Suprapubic skin (tissue), 4 donors: ENCODE measurements around the gene FAM222A. TPM values are rescaled to one million over a fixed set of nuclear protein-coding genes. Genes with fewer than 3 reads are reported as not detected.

Experiments used
- DNase-seq, 2 donors: peaks; one replicate each; pipeline ENCODE4 v3.0.0-alpha.2; 2019; ENCODE audit warnings: low spot score in 2 of 2
- H3K27ac ChIP-seq: fragments of 200-600 bp; sonication (generic); one replicate; pipeline ENCODE4 v1.5.1; 2019
- H3K27me3 ChIP-seq: fragments of 200-600 bp; sonication (generic); one replicate; pipeline ENCODE4 v1.5.1; 2019
- H3K36me3 ChIP-seq: fragments of 200-600 bp; sonication (generic); one replicate; pipeline ENCODE4 v1.5.1; 2019
- H3K4me1 ChIP-seq: fragments of 200-600 bp; sonication (generic); one replicate; pipeline ENCODE4 v1.5.1; 2019
- H3K4me3 ChIP-seq: fragments of 200-600 bp; sonication (generic); one replicate; pipeline ENCODE4 v1.5.1; 2019; ENCODE audit warnings: mild to moderate bottlenecking
- H3K9me3 ChIP-seq: fragments of 200-600 bp; sonication (generic); one replicate; pipeline ENCODE4 v1.5.1; 2019
- CTCF ChIP-seq, 2 donors: fragments of 200-600 bp in 1 of 2; fragments of 450-650 bp in 1 of 2; sonication (generic) in 1 of 2; IDR thresholded peaks; one replicate each; pipeline ENCODE4 v1.5.1; 2016 to 2019; ENCODE audit warnings: antibody characterized with exemption in 2 of 2, mild to moderate bottlenecking in 1 of 2, moderate library complexity in 1 of 2
- EP300 ChIP-seq: sonication (generic); formaldehyde crosslinking; IDR thresholded peaks from one replicate; pipeline ENCODE4 v1.6.1; 2017; ENCODE audit warnings: antibody characterized with exemption
- POLR2A ChIP-seq, 2 donors: fragments of 450-650 bp; IDR thresholded peaks; one replicate each; pipeline ENCODE4 v1.6.1; 2017; ENCODE audit warnings: antibody characterized with exemption in 2 of 2, mild to moderate bottlenecking in 2 of 2, moderate library complexity in 2 of 2
- POLR2AphosphoS5 ChIP-seq, 3 donors: sonication (generic); formaldehyde crosslinking; IDR thresholded peaks; one replicate each; pipeline ENCODE4 v1.6.1; 2017; ENCODE audit warnings: antibody characterized with exemption in 3 of 3
- WGBS: methylation state at CpG from one replicate; pipeline ENCODE4 v1.1.5; 2018; 5-methylcytosine and 5-hydroxymethylcytosine counted together
- total RNA-seq, 4 donors: library from RNA; depleted of rRNA; stranded (reverse); fragments of >200 nt; gene quantifications; one replicate each; pipeline ENCODE4 v1.1.0, GENCODE V29; 2016

Gene FAM222A
- total RNA-seq, 4 donors from 2014 or later, result 3.9 to 8.5 (median 6.6) TPM

DNA sequence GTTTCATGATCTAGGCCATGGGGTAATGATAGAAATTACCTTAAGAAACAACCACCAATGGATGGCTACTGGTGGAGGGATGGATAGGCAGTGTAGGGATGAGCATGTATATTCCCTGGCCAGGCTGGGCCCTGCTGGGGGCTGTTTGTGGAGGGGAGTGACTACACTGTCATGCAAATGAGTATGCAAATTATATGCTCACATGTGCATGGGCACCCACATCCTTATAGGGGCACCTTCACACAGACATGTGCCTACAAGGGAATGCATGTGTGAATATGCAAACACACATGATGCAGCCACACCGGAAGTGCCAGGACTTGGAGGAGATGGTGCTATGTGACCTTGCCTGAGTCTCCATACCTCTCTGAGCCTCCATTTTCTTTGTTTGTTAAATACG lies 39.7 kb upstream of the FAM222A start:
- no peak for TF ChIP-seq CTCF (IDR thresholded peaks at IDR 0.05)
- no peak for TF ChIP-seq POLR2AphosphoS5 (IDR thresholded peaks at IDR 0.05)
- TF ChIP-seq POLR2A (IDR thresholded peaks at IDR 0.05), result no peak
- TF ChIP-seq EP300, result no peak
- Histone ChIP-seq H3K27ac (no peak overlapping the region), H3K4me3 (no peak overlapping the region), H3K27me3 (peaks cover 27% of the 10 kb centered on the region), H3K9me3 (no peaks in the 10 kb centered on the region), H3K4me1 (no peaks in the 10 kb centered on the region), H3K36me3 (no peaks in the 10 kb centered on the region)
- WGBS, result 70% methylated on average over 2 of the region's 2 CpGs
- no peak for DNase-seq

DNA sequence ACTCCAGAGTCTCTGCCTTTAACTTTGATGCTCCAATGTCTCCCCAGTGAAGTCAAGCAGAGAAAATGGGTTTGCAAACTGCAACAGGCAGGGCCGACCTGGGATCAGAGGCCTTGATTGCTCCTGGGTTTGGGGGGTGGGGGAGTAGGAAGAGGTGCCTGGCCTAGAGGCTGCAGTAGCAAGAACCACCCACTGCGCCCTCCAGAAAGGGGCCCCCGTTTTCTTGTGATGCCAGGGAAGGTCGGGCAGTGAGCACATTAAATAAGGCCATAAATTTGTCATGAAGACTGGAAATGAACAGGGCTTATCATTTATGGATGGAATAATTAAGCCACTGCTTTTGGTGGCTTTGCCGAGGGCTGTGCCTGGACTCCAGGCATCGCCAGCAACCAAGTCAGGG lies 38.2 kb upstream of the FAM222A start:
- no peaks in the 10 kb centered on the region for H3K9me3 ChIP-seq
- WGBS, result 62% methylated on average over 6 of the region's 6 CpGs
- DNase-seq, result no peak
- H3K36me3 ChIP-seq, result no peaks in the 10 kb centered on the region
- peaks cover under 1% of the 10 kb centered on the region for H3K4me1 ChIP-seq
- TF ChIP-seq EP300 (no peak), CTCF (IDR thresholded peaks at IDR 0.05) (no peak), POLR2A (IDR thresholded peaks at IDR 0.05) (no peak), POLR2AphosphoS5 (IDR thresholded peaks at IDR 0.05) (no peak)
- H3K4me3 ChIP-seq, result no peak overlapping the region
- H3K27ac ChIP-seq, result no peak overlapping the region
- peaks cover 11% of the 10 kb centered on the region for H3K27me3 ChIP-seq

GRCh38 chr12:109677279-109677691 lies 36.3 kb upstream of the FAM222A start:
- no peaks in the 10 kb centered on the region for H3K36me3 ChIP-seq
- no peak overlapping the region for H3K4me3 ChIP-seq
- no peaks in the 10 kb centered on the region for H3K9me3 ChIP-seq
- DNase-seq, result no peak
- TF ChIP-seq POLR2A (IDR thresholded peaks at IDR 0.05) (no peak), POLR2AphosphoS5 (IDR thresholded peaks at IDR 0.05) (no peak), EP300 (no peak), CTCF (IDR thresholded peaks at IDR 0.05) (no peak)
- 45% methylated on average over 12 of the region's 12 CpGs for WGBS
- peaks cover 8% of the 10 kb centered on the region for H3K4me1 ChIP-seq
- H3K27ac ChIP-seq, result no peak overlapping the region
- peaks cover 3% of the 10 kb centered on the region for H3K27me3 ChIP-seq

- TF ChIP-seq EP300 (no peak), POLR2A (IDR thresholded peaks at IDR 0.05) (no peak), CTCF (IDR thresholded peaks at IDR 0.05) (no peak), POLR2AphosphoS5 (IDR thresholded peaks at IDR 0.05) (no peak)
- no peaks in the 10 kb centered on the region for H3K36me3 ChIP-seq
- H3K4me3 ChIP-seq, result no peak overlapping the region
- no peak for DNase-seq
- no peak overlapping the region for H3K27ac ChIP-seq
- WGBS, result 26% methylated on average over 5 of the region's 7 CpGs
- peaks cover 8% of the 10 kb centered on the region for H3K4me1 ChIP-seq
- H3K9me3 ChIP-seq, result no peaks in the 10 kb centered on the region
- H3K27me3 ChIP-seq, result peaks cover 3% of the 10 kb centered on the region
These were observed 34.9 kb upstream of the FAM222A start for GRCh38 chr12:109678719-109679118.

- H3K4me1 ChIP-seq, result peaks cover 8% of the 10 kb centered on the region
- H3K36me3 ChIP-seq, result no peaks in the 10 kb centered on the region
- H3K4me3 ChIP-seq, result no peak overlapping the region
- no peaks in the 10 kb centered on the region for H3K9me3 ChIP-seq
- H3K27me3 ChIP-seq, result peaks cover 3% of the 10 kb centered on the region
- no peak for DNase-seq
- no peak overlapping the region for H3K27ac ChIP-seq
- 42% methylated on average over 4 of the region's 8 CpGs for WGBS
- TF ChIP-seq EP300, result no peak
- no peak for TF ChIP-seq POLR2AphosphoS5 (IDR thresholded peaks at IDR 0.05)
- TF ChIP-seq CTCF (IDR thresholded peaks at IDR 0.05), result no peak
- TF ChIP-seq POLR2A (IDR thresholded peaks at IDR 0.05), result no peak
These were observed 33.9 kb upstream of the FAM222A start for GRCh38 chr12:109679501-109680263.
